K562 (cell line): ENCODE measurements around the gene MRPL19. TPM values are rescaled to one million over a fixed set of nuclear protein-coding genes. Genes with fewer than 3 reads are reported as not detected.

ENCODE experiments used
- ATAC-seq: fragments of 200-7000 bp; cut with Tn5 transposase; 3 replicates; pipeline ENCODE4 v1.9.1; 2020; ENCODE audit warnings: moderate library complexity
- BruUV-seq: library from RNA; stranded (reverse); fragments of 400-500 nt; replicated peaks from 2 replicates; lab custom pipeline; 2021; lab: Mats Ljungman, UMichigan
- CTCF ChIA-PET: fragments of 300-600 bp; formaldehyde crosslinking; extraction: SDS; loops from one replicate; lab custom pipeline; 2021; ENCODE audit warnings: low intra/inter-chr PET ratio; lab: Yijun Ruan, JAX
- POLR2A ChIA-PET: fragments of 300-600, 350-650 bp; sonication (Branson Sonifier 250); formaldehyde crosslinking; extraction: SDS; loops from one replicate; lab custom pipeline; 2021; ENCODE audit warnings: antibody characterized with exemption, inconsistent platforms; lab: Yijun Ruan, JAX
- DNase-seq, 4 experiments: peaks; one replicate each; pipeline versions ENCODE4 v3.0.0 to v3.0.0-alpha.2; 2011 to 2018; ENCODE audit warnings: low spot score in 3 of 4, mixed read lengths in 3 of 4; ENCODE audit errors: extremely low read depth in 1 of 4
- FAIRE-seq: peaks from 2 replicates; lab custom pipeline; 2011; peaks lifted over from hg19 to GRCh38; lab: Jason Lieb, UNC
- H2AFZ ChIP-seq: 2 replicates; pipeline ENCODE4 v1.6.0; 2011; ENCODE audit warnings: low read depth, low read length, control low read depth, inconsistent platforms
- H3K27ac ChIP-seq: fragments of 200-600 bp; 3 replicates; pipeline ENCODE4 v1.8.0; 2011; ENCODE audit warnings: low read depth, mild to moderate bottlenecking, control low read depth, inconsistent platforms, low read length, moderate library complexity, mixed read lengths; ENCODE audit errors: extremely low read depth
- H3K27me3 ChIP-seq, 2 experiments: fragments of 300-600 bp in 1 of 2; 2 replicates in 1 of 2; 3 replicates in 1 of 2; pipeline versions ENCODE4 v1.6.0 to v1.8.0; 2011; ENCODE audit warnings: inconsistent platforms in 2 of 2, low read length in 2 of 2, mild to moderate bottlenecking in 1 of 2, mixed read lengths in 1 of 2, moderate library complexity in 1 of 2; ENCODE audit not compliant: control insufficient read depth in 2 of 2, insufficient read depth in 2 of 2
- H3K36me3 ChIP-seq: fragments of 300-600 bp; 3 replicates; pipeline ENCODE4 v1.8.0; 2011; ENCODE audit warnings: mild to moderate bottlenecking, low read length, inconsistent platforms; ENCODE audit not compliant: control insufficient read depth, insufficient read depth
- H3K4me1 ChIP-seq, 2 experiments: fragments of 200-600 bp in 1 of 2; replicated peaks in 1 of 2; 2 replicates in 1 of 2; 3 replicates in 1 of 2; pipeline versions ENCODE4 v1.5.1 to v1.8.0; 2011; ENCODE audit warnings: inconsistent platforms in 2 of 2, low read length in 2 of 2, mild to moderate bottlenecking in 1 of 2, mixed read lengths in 1 of 2, moderate library complexity in 1 of 2; ENCODE audit not compliant: control insufficient read depth in 2 of 2, insufficient read depth in 2 of 2
- H3K4me2 ChIP-seq: 2 replicates; pipeline ENCODE4 v1.6.1; 2011; ENCODE audit warnings: low read length, control low read depth, inconsistent platforms, mixed read lengths; ENCODE audit not compliant: insufficient read depth
- H3K4me3 ChIP-seq: fragments of 200-600 bp; sonication (generic), shearing (Covaris generic); 2 replicates; pipeline ENCODE4 v1.5.1; 2016; ENCODE audit warnings: control low read depth, inconsistent platforms
- H3K79me2 ChIP-seq: fragments of 200-600 bp; 3 replicates; pipeline ENCODE4 v1.8.0; 2011; ENCODE audit warnings: low read length, inconsistent platforms; ENCODE audit not compliant: control insufficient read depth, insufficient read depth
- H3K9ac ChIP-seq, 2 experiments: 2 replicates each; pipeline versions ENCODE4 v1.6.0 to v1.6.1; 2011; ENCODE audit warnings: low read depth in 2 of 2, low read length in 2 of 2, control low read depth in 1 of 2, inconsistent platforms in 1 of 2, mild to moderate bottlenecking in 1 of 2, mixed read lengths in 1 of 2; ENCODE audit not compliant: insufficient read depth in 1 of 2
- H3K9me1 ChIP-seq: one replicate; pipeline ENCODE4 v1.6.0; 2011; ENCODE audit warnings: inconsistent platforms, mild to moderate bottlenecking, low read length, moderate library complexity; ENCODE audit not compliant: control insufficient read depth, insufficient read depth
- H3K9me3 ChIP-seq: replicated peaks from 2 replicates; pipeline ENCODE4 v1.5.1; 2011; ENCODE audit warnings: low read depth, low read length, inconsistent platforms; ENCODE audit not compliant: control insufficient read depth, insufficient read depth
- H4K20me1 ChIP-seq: replicated peaks from 2 replicates; pipeline ENCODE4 v1.6.1; 2011; ENCODE audit warnings: low read length, inconsistent platforms, mixed read lengths; ENCODE audit not compliant: control insufficient read depth, insufficient read depth
- BACH1 ChIP-seq: fragments of 200-800 bp; sonication (Bioruptor generic); IDR thresholded peaks from 2 replicates; pipeline ENCODE4 v1.6.1; 2016; ENCODE audit warnings: missing genetic modification characterization, missing compliant biosample characterization
- DPF2 ChIP-seq: fragments of 450-650 bp; IDR thresholded peaks from 2 replicates; pipeline ENCODE4 v1.6.1; 2016
- E2F1 ChIP-seq: sonication (generic); formaldehyde crosslinking; IDR thresholded peaks from 2 replicates; pipeline ENCODE4 v1.8.1; 2023; ENCODE audit warnings: mild to moderate bottlenecking, missing genetic modification reagents, moderate library complexity
- FOXJ2 ChIP-seq: fragments of 200-800 bp; sonication (Bioruptor generic); IDR thresholded peaks from 2 replicates; pipeline ENCODE4 v1.6.1; 2016; ENCODE audit warnings: missing genetic modification characterization, missing compliant biosample characterization
- KLF10 ChIP-seq: fragments of 250-450 bp; sonication (Bioruptor Pico); IDR thresholded peaks from 2 replicates; pipeline ENCODE4 v1.6.1; 2021; ENCODE audit warnings: matching md5 sums
- TCF3 ChIP-seq: sonication (generic); formaldehyde crosslinking; IDR thresholded peaks from 2 replicates; pipeline ENCODE4 v1.4.0; 2020; ENCODE audit warnings: mild to moderate bottlenecking, missing genetic modification reagents
- WGBS: fragments of 100-300 bp; shearing (Covaris generic); methylation state at CpG from one replicate; pipeline ENCODE4 v1.1.6; 2016; ENCODE audit warnings: low coverage, mixed read lengths; ENCODE audit not compliant: insufficient coverage; ENCODE audit errors: missing lambda C conversion rate; 5-methylcytosine and 5-hydroxymethylcytosine counted together
- in situ Hi-C: fragments of 300-500 bp; cut with MboI; formaldehyde crosslinking; loops from 4 replicates; pipeline ENCODE4 v1.15.0; 2018; ENCODE audit warnings: inconsistent platforms, mixed read lengths
- intact Hi-C: fragments of 100-400 bp; cut with micrococcal nuclease; formaldehyde crosslinking; loops from 2 replicates; pipeline ENCODE4 v1.14.2; 2022
- polyA plus RNA-seq, 8 experiments: library from polyadenylated mRNA; depleted of rRNA in 4 of 8; stranded (reverse) in 5 of 8; unstranded in 3 of 8; fragments of >200 nt; fragmentation: Nextera tagmentation in 2 of 8; fragmentation: Illumina TruSeq in 1 of 8; extraction: Ambion mirVana in 2 of 8; extraction: Trizol in 1 of 8; gene quantifications; 2 replicates each; pipeline versions ENCODE4 v1.2.1 to v1.2.3, GENCODE V29; 2011 to 2014; ENCODE audit warnings: inconsistent platforms in 1 of 8, missing spikeins in 1 of 8
- total RNA-seq, 7 experiments: library from RNA; depleted of rRNA in 6 of 7; stranded (reverse); fragments of >200 nt in 6 of 7; fragmentation: Illumina TruSeq in 2 of 7; extraction: Trizol in 2 of 7; gene quantifications; 2 replicates each; pipeline versions ENCODE4 v1.2.1 to v1.2.3, GENCODE V29; 2011 to 2021; ENCODE audit warnings: low replicate concordance in 1 of 7

Gene MRPL19
- total and polyA plus RNA-seq, 9 of the 15 experiments (the other 6 are each of a cell fraction or from before 2014, with no cell fraction given) = 9.7 to 65.9 (median 56.1) TPM

DNA sequence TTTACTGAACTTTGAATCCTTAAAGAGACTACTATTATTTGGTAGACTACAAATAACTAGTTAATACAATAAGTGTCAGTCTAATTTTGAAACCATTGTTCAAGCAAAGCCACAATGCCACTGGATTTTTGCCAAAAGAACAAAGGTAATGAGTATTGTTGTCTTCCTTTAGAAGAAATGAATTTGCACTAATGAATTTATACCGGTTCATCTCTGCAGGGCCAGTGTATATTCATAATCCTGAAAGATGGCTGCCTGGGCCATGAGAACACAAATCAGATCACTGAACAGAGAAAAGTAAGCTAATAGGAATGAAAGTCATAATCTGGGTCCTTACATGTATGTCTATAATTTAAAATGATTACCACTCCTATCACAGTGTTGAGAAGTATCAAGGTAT is 33.0 kb downstream of the MRPL19 start:
- no TSS peak for BruUV-seq
- no peaks in the 10 kb centered on the region for H4K20me1 ChIP-seq
- H3K4me1 ChIP-seq = peaks cover 6 to 15% of the 10 kb centered on the region in 2 experiments; a peak in 4 of 5 replicates
- in situ Hi-C loops = no loop called here
- no peaks in the 10 kb centered on the region for H3K9me1 ChIP-seq
- ATAC-seq (no peak), DNase-seq (no peak), FAIRE-seq (no peak)
- no peaks in the 10 kb centered on the region for H3K27me3 ChIP-seq
- intact Hi-C loops = no loop called here
- 83% methylated on average over 1 of the region's 1 CpG for WGBS
- no peak overlapping the region for H3K4me3 ChIP-seq
- H3K4me2 ChIP-seq = no peak overlapping the region
- ChIA-PET CTCF (no interaction called here), POLR2A (no interaction called here)
- no peak overlapping the region for H3K27ac ChIP-seq
- no peaks in the 10 kb centered on the region for H3K79me2 ChIP-seq
- no peak overlapping the region for H3K9ac ChIP-seq
- H3K36me3 ChIP-seq = peaks cover 39% of the 10 kb centered on the region; the same call in 2 of the 3 replicates
- H2AFZ ChIP-seq = no peak overlapping the region
- no peak for TF ChIP-seq BACH1 (tag)
- TF ChIP-seq E2F1 (CRISPR knock-in tag) = no peak
- TF ChIP-seq DPF2 = no peak
- TF ChIP-seq TCF3 (CRISPR knock-in tag) = no peak
- no peak for TF ChIP-seq FOXJ2
- no peak for TF ChIP-seq KLF10 (CRISPR knock-in tag)
- no peaks in the 10 kb centered on the region for H3K9me3 ChIP-seq
